ENCODE data around the gene CYP3A7. TPM values are rescaled to one million over a fixed set of nuclear protein-coding genes. Genes with fewer than 3 reads are reported as not detected.

CYP3A7 gene
- total and polyA plus RNA-seq, 9 of the 15 experiments (the other 6 are each of a cell fraction or from before 2014, with no cell fraction given), result 0.20 TPM; not detected in 8

- TF ChIP-seq ZNF395 (CRISPR knock-in tag; IDR thresholded peaks at IDR 0.05) (peak; percentile 95), ARID1B (IDR thresholded peaks at IDR 0.05) (peak; percentile 99), AFF4 (CRISPR knock-in tag; IDR thresholded peaks at IDR 0.05) (no peak), SETDB1 (IDR thresholded peaks at IDR 0.05; ENCODE audit: low read length) (no peak), ZNF347 (CRISPR knock-in tag; IDR thresholded peaks at IDR 0.05; ENCODE audit: low read depth) (no peak), CHD2 (IDR thresholded peaks at IDR 0.05; ENCODE audit: low read depth, low read length) (no peak), PCBP1 (IDR thresholded peaks at IDR 0.05; ENCODE audit: low read depth, low read length, poor library complexity, severe bottlenecking) (no peak), USF1 (CRISPR knock-in tag; IDR thresholded peaks at IDR 0.05) (no peak), RBFOX2 (IDR thresholded peaks at IDR 0.05; ENCODE audit: low read depth, low read length) (no peak), POLR2G (IDR thresholded peaks at IDR 0.05; ENCODE audit: low read depth, low read length) (no peak), CHD1 (IDR thresholded peaks at IDR 0.05; ENCODE audit: low read length) (no peak), ZNF3 (CRISPR knock-in tag; IDR thresholded peaks at IDR 0.05) (no peak), BCOR (IDR thresholded peaks at IDR 0.05) (peak; percentile 88), NR3C1 (CRISPR knock-in tag; IDR thresholded peaks at IDR 0.05) (no peak), ZNF764 (CRISPR knock-in tag; IDR thresholded peaks at IDR 0.05; ENCODE audit: low read depth) (no peak), NCOA1 (IDR thresholded peaks at IDR 0.05; ENCODE audit: low read depth) (peak; percentile 88; the same call in 1 of the 2 replicates), ETS2 (tag; IDR thresholded peaks at IDR 0.05; ENCODE audit: borderline replicate concordance, poor library complexity, severe bottlenecking) (no peak)
- TF ChIP-seq, protein P1, sequence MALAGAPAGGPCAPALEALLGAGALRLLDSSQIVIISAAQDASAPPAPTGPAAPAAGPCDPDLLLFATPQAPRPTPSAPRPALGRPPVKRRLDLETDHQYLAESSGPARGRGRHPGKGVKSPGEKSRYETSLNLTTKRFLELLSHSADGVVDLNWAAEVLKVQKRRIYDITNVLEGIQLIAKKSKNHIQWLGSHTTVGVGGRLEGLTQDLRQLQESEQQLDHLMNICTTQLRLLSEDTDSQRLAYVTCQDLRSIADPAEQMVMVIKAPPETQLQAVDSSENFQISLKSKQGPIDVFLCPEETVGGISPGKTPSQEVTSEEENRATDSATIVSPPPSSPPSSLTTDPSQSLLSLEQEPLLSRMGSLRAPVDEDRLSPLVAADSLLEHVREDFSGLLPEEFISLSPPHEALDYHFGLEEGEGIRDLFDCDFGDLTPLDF (CRISPR knock-in tag; IDR thresholded peaks at IDR 0.05), result no peak
- TF ChIP-seq, protein P2, sequence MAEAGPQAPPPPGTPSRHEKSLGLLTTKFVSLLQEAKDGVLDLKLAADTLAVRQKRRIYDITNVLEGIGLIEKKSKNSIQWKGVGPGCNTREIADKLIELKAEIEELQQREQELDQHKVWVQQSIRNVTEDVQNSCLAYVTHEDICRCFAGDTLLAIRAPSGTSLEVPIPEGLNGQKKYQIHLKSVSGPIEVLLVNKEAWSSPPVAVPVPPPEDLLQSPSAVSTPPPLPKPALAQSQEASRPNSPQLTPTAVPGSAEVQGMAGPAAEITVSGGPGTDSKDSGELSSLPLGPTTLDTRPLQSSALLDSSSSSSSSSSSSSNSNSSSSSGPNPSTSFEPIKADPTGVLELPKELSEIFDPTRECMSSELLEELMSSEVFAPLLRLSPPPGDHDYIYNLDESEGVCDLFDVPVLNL (CRISPR knock-in tag; IDR thresholded peaks at IDR 0.05; ENCODE audit: low read depth), result no peak
Observed at GRCh38 chr7:99665312-99666012, 69.5 kb downstream of the CYP3A7 start (continued).
